Esophagus muscularis mucosa (tissue), 4 donors: ENCODE data around the gene BCAS3.

Experiments
- CTCF ChIP-seq, 3 experiments: fragments of 200-600 bp in 2 of 3; fragments of 450-650 bp in 1 of 3; sonication (generic) in 2 of 3; IDR thresholded peaks; one replicate each; pipeline ENCODE4 v1.5.1; 2017 to 2019; ENCODE audit warnings: antibody characterized with exemption in 3 of 3, mild to moderate bottlenecking in 2 of 3, moderate library complexity in 1 of 3
- EP300 ChIP-seq: sonication (generic); formaldehyde crosslinking; IDR thresholded peaks from one replicate; pipeline ENCODE4 v1.6.1; 2017; ENCODE audit warnings: antibody characterized with exemption
- POLR2A ChIP-seq: fragments of 450-650 bp; IDR thresholded peaks from one replicate; pipeline ENCODE4 v1.6.1; 2017; ENCODE audit warnings: antibody characterized with exemption, moderate library complexity, mild to moderate bottlenecking, low read depth
- POLR2AphosphoS5 ChIP-seq, 2 donors: sonication (generic); formaldehyde crosslinking; IDR thresholded peaks; one replicate each; pipeline ENCODE4 v1.6.1; 2017; ENCODE audit warnings: antibody characterized with exemption in 2 of 2

GRCh38 chr17:60959696-60960095 is 282.0 kb downstream of the BCAS3 start:
- TF ChIP-seq CTCF (IDR thresholded peaks at IDR 0.05), result no peak
- no peak for TF ChIP-seq POLR2A
- no peak for TF ChIP-seq POLR2AphosphoS5 (IDR thresholded peaks at IDR 0.05)
- no peak for TF ChIP-seq EP300
